ENCODE results near the gene PCDH1.
"Not testable (repeated sequence)": the region's sequence is repeated elsewhere in the genome, so short reads cannot be mapped to it uniquely, and the experiment has no call there.

The PCDH1 gene

GRCh38 chr5:141826674-141827073, 51.5 kb downstream of the PCDH1 start:
- DNase-seq = no peak

GRCh38 chr5:141825791-141826560, 52.2 kb downstream of the PCDH1 start:
- DNase-seq = peak; percentile 23

- DNase-seq = no peak
Measured at GRCh38 chr5:141825241-141825671, 53.0 kb downstream of the PCDH1 start.

GRCh38 chr5:141824717-141825116, 53.5 kb downstream of the PCDH1 start:
- no peak for DNase-seq

GRCh38 chr5:141823056-141823455, 55.2 kb downstream of the PCDH1 start:
- DNase-seq = no peak

GRCh38 chr5:141822144-141822543, 56.1 kb downstream of the PCDH1 start:
- DNase-seq = no peak

- no peak for DNase-seq
Measured at GRCh38 chr5:141821430-141821925, 56.7 kb downstream of the PCDH1 start.

- not testable (repeated sequence) for DNase-seq
Measured at GRCh38 chr5:141820686-141821085, 57.5 kb downstream of the PCDH1 start.

- DNase-seq = no peak
Measured at GRCh38 chr5:141817631-141818030, 60.6 kb downstream of the PCDH1 start.

GRCh38 chr5:141816598-141817399, 61.4 kb downstream of the PCDH1 start:
- no peak for DNase-seq

GRCh38 chr5:141815796-141816180, 62.4 kb downstream of the PCDH1 start:
- DNase-seq = no peak

- no peak for DNase-seq
Measured at GRCh38 chr5:141815051-141815795, 63.0 kb downstream of the PCDH1 start.

GRCh38 chr5:141814064-141814964, 63.9 kb downstream of the PCDH1 start:
- peak; percentile 42 for DNase-seq

- DNase-seq = no peak
Measured at GRCh38 chr5:141812512-141812911, 65.7 kb downstream of the PCDH1 start.

- DNase-seq = no peak
Measured at GRCh38 chr5:141811287-141812155, 66.7 kb downstream of the PCDH1 start.

- no peak for DNase-seq
Measured at GRCh38 chr5:141810702-141811101, 67.5 kb downstream of the PCDH1 start.

GRCh38 chr5:141809380-141810096, 68.7 kb downstream of the PCDH1 start:
- no peak for DNase-seq

- DNase-seq = no peak
Measured at GRCh38 chr5:141808857-141809256, 69.4 kb downstream of the PCDH1 start.

- DNase-seq = no peak
Measured at GRCh38 chr5:141807732-141808131, 70.5 kb downstream of the PCDH1 start.

GRCh38 chr5:141807329-141807728, 70.9 kb downstream of the PCDH1 start:
- no peak for DNase-seq
